Measurements from ENCODE around the gene TRAK2.
"Not testable (repeated sequence)": the region's sequence is repeated elsewhere in the genome, so short reads cannot be mapped to it uniquely, and the experiment has no call there.

GRCh38 chr2:201369318-201369717, 81.9 kb downstream of the TRAK2 start:
- TF ChIP-seq CTCF (IDR thresholded peaks at IDR 0.05); EZH2 (IDR thresholded peaks at IDR 0.05; ENCODE audit: borderline replicate concordance, insufficient read depth, low read depth, low read length, poor library complexity, severe bottlenecking): not testable (repeated sequence)

Data from B cell (primary cell).